HCT116 (cell line): ENCODE results near the gene ERAL1. TPM values are rescaled to one million over a fixed set of nuclear protein-coding genes. Genes with fewer than 3 reads are reported as not detected.

Source experiments
- ATAC-seq: fragments of 200-7000 bp; cut with Tn5 transposase; 2 replicates; pipeline ENCODE4 v1.9.1; 2020; ENCODE audit warnings: mild to moderate bottlenecking, moderate library complexity
- BruUV-seq: library from RNA; stranded (reverse); fragments of 400-500 nt; replicated peaks from 2 replicates; lab custom pipeline; 2021; lab: Mats Ljungman, UMichigan
- CTCF ChIA-PET: fragments of 300-600 bp; sonication (Branson Sonifier 250); formaldehyde crosslinking; loops from one replicate; lab custom pipeline; 2021; ENCODE audit warnings: antibody characterized with exemption; lab: Charles Lee
- POLR2A ChIA-PET: fragments of 300-600, 350-600 bp; sonication (Branson Sonifier 250); formaldehyde crosslinking; loops from one replicate; lab custom pipeline; 2021; ENCODE audit warnings: antibody characterized with exemption; lab: Charles Lee
- RAD21 ChIA-PET, 2 experiments: fragments of 300-600 bp; sonication (Branson Sonifier 250); formaldehyde crosslinking; loops; one replicate each; lab custom pipeline; 2023; ENCODE audit warnings: low total read pairs in 2 of 2; ENCODE audit not compliant: uncharacterized antibody in 2 of 2, unreplicated experiment in 2 of 2, low non-redundant PET in 1 of 2; lab: Charles Lee
- DNase-seq: peaks from one replicate; pipeline ENCODE4 v3.0.0-alpha.2; 2010; ENCODE audit warnings: low read depth, low spot score
- H2AFZ ChIP-seq: fragments of 200-600 bp; shearing (Covaris generic), sonication (generic); 2 replicates; pipeline ENCODE4 v1.6.1; 2017; ENCODE audit warnings: low read depth, mixed run types, mixed read lengths, antibody characterized with exemption, low read length; ENCODE audit not compliant: poor library complexity, severe bottlenecking
- H3K27ac ChIP-seq: 2 replicates; pipeline ENCODE4 v1.5.1; 2012; ENCODE audit warnings: low read depth, low read length
- H3K27me3 ChIP-seq: fragments of 200-600 bp; sonication (generic); 2 replicates; pipeline ENCODE4 v1.6.1; 2016; ENCODE audit warnings: mixed run types, low read length, mixed read lengths; ENCODE audit not compliant: insufficient read depth
- H3K36me3 ChIP-seq, 2 experiments: fragments of 200-500 bp in 1 of 2; fragments of 200-600 bp in 1 of 2; sonication (Bioruptor generic) in 1 of 2; sonication (generic) in 1 of 2; 2 replicates each; pipeline versions ENCODE4 v1.5.1 to v1.6.1; 2014 to 2016; ENCODE audit warnings: low read length in 2 of 2, inconsistent platforms in 1 of 2, mixed read lengths in 1 of 2, mixed run types in 1 of 2; ENCODE audit not compliant: insufficient read depth in 2 of 2, control insufficient read depth in 1 of 2
- H3K4me1 ChIP-seq, 2 experiments: fragments of 200-600 bp in 1 of 2; sonication (generic) in 1 of 2; 2 replicates each; pipeline versions ENCODE4 v1.5.1 to v1.6.1; 2012 to 2017; ENCODE audit warnings: low read length in 2 of 2, inconsistent platforms in 1 of 2, mild to moderate bottlenecking in 1 of 2, mixed read lengths in 1 of 2, mixed run types in 1 of 2, moderate library complexity in 1 of 2; ENCODE audit not compliant: insufficient read depth in 2 of 2, control insufficient read depth in 1 of 2
- H3K4me2 ChIP-seq: fragments of 200-600 bp; sonication (generic); 2 replicates; pipeline ENCODE4 v1.6.1; 2017; ENCODE audit warnings: mixed run types, low read length, mixed read lengths
- H3K4me3 ChIP-seq, 2 experiments: fragments of 200-600 bp in 1 of 2; sonication (generic) in 1 of 2; replicated peaks in 1 of 2; 2 replicates each; pipeline ENCODE4 v1.5.1; 2011 to 2016; ENCODE audit warnings: low read length in 2 of 2, control low read depth in 1 of 2, low read depth in 1 of 2, mild to moderate bottlenecking in 1 of 2, mixed read lengths in 1 of 2, mixed run types in 1 of 2
- H3K79me2 ChIP-seq: fragments of 200-600 bp; sonication (generic); 2 replicates; pipeline ENCODE4 v1.6.1; 2017; ENCODE audit warnings: mild to moderate bottlenecking, mixed run types, low read length, moderate library complexity, mixed read lengths; ENCODE audit not compliant: insufficient read depth
- H3K9ac ChIP-seq: fragments of 200-600 bp; sonication (generic); 2 replicates; pipeline ENCODE4 v1.6.1; 2016; ENCODE audit warnings: low read length, mixed read lengths
- H3K9me2 ChIP-seq: fragments of 200-600 bp; sonication (generic), shearing (Covaris generic); 2 replicates; pipeline ENCODE4 v1.6.1; 2017; ENCODE audit warnings: mixed run types, mild to moderate bottlenecking, moderate library complexity; ENCODE audit not compliant: insufficient read depth
- H3K9me3 ChIP-seq, 2 experiments: fragments of 200-500 bp in 1 of 2; fragments of 200-600 bp in 1 of 2; sonication (Bioruptor generic) in 1 of 2; sonication (generic) in 1 of 2; 2 replicates each; pipeline ENCODE4 v1.6.1; 2014 to 2017; ENCODE audit warnings: low read length in 2 of 2, mixed read lengths in 2 of 2, inconsistent platforms in 1 of 2, low read depth in 1 of 2, mild to moderate bottlenecking in 1 of 2, mixed run types in 1 of 2, moderate library complexity in 1 of 2; ENCODE audit not compliant: control insufficient read depth in 1 of 2, insufficient read depth in 1 of 2
- H4K20me1 ChIP-seq: fragments of 200-600 bp; sonication (generic), shearing (Covaris generic); 2 replicates; pipeline ENCODE4 v1.6.1; 2017; ENCODE audit warnings: mixed run types, mild to moderate bottlenecking, moderate library complexity; ENCODE audit not compliant: insufficient read depth
- CBX3 ChIP-seq: IDR thresholded peaks from 2 replicates; pipeline ENCODE4 v1.6.1; 2012; ENCODE audit warnings: low read depth
- FOSL1 ChIP-seq: IDR thresholded peaks from 2 replicates; pipeline ENCODE4 v1.6.1; 2012; ENCODE audit warnings: low read depth
- JUND ChIP-seq: IDR thresholded peaks from 2 replicates; pipeline ENCODE4 v1.6.1; 2012
- RAD21 ChIP-seq: IDR thresholded peaks from 2 replicates; pipeline ENCODE4 v1.6.1; 2012; ENCODE audit warnings: low read depth, mild to moderate bottlenecking
- YY1 ChIP-seq: IDR thresholded peaks from 2 replicates; pipeline ENCODE4 v1.6.1; 2011; ENCODE audit warnings: low read length, low read depth, moderate library complexity, mild to moderate bottlenecking; ENCODE audit not compliant: insufficient replicate concordance; ENCODE audit errors: extremely low read depth
- intact Hi-C: fragments of 100-400 bp; cut with micrococcal nuclease; formaldehyde crosslinking; loops from 2 replicates; pipeline ENCODE4 v1.10.0; 2022
- total RNA-seq: library from RNA; stranded (reverse); gene quantifications from one replicate; pipeline ENCODE4 v1.2.1, GENCODE V29; 2021; ENCODE audit not compliant: unreplicated experiment
- TF ChIP-seq, protein P1 (sequence below), 3 experiments: fragments of 200-600 bp in 1 of 3; sonication (generic) in 1 of 3; IDR thresholded peaks in 2 of 3; conservative IDR thresholded peaks in 1 of 3; 2 replicates each; pipeline ENCODE4 v1.5.1; 2012 to 2017; ENCODE audit warnings: low read depth in 2 of 3, low read length in 2 of 3, antibody characterized with exemption in 1 of 3, borderline replicate concordance in 1 of 3, control low read depth in 1 of 3, mild to moderate bottlenecking in 1 of 3, mixed read lengths in 1 of 3, mixed run types in 1 of 3, moderate library complexity in 1 of 3; ENCODE audit not compliant: insufficient read depth in 1 of 3
- TF ChIP-seq, protein P2 (sequence below): IDR thresholded peaks from 2 replicates; pipeline ENCODE4 v1.6.1; 2012

ERAL1 gene
- total RNA-seq, 1 experiment from 2014 or later = 52.0 TPM

DNA sequence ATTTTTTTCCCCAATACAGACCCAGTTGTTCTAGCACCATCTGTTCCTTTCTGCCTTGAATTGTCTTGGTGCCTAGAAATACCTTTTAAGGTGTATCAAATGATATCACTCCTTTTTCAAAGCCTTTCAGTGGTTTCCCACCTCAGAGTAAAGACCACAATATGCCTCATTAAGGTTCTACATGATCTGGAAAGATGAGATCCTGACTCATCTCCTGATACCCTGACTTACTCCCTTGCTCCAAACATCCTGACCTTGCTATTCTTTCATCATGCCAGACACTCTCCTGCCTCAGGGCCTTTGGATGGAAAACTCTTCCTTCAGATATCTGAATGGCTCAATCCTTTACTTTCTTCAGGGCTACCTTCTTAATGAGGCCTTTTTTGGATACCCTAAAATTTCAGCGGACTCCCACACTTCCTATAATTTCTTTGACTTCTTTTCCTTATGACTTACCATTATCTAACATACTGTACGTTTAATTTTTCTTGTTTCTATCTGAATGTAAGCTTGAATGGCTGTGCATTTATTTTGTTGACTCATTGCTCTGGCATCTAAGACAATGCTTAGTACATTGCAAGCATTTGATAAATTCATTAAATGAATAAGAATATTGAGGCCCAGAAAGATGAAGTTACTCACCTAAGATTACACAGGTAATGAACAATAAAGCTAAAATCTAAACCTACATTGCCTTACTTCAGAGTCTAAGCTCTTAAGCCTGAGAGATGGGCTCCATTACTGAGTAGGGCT, 23.5 kb downstream of the ERAL1 start:
- no peak overlapping the region for H3K9ac ChIP-seq
- ChIA-PET RAD21 (interaction anchor here (1.0 to 2.3 kb wide), 6 partner anchors 111 to 151 kb away, joined by 3 to 10 read pairs (median 6); partner anchors contain the start of genes NEK8 (in 1 of the 2) and TLCD1 (in 1 of the 2)), POLR2A (interaction anchor here (0.8 to 1.2 kb wide), 2 partner anchors 36 to 153 kb away, joined by 3 read pairs; partner anchors contain the start of gene FAM222B), CTCF (interaction anchor here (1.2 to 2.4 kb wide), 5 partner anchors 15 to 150 kb away, joined by 3 to 57 read pairs (median 6); partner anchors contain the start of genes NEK8 and TLCD1)
- no peak overlapping the region for H2AFZ ChIP-seq
- TF ChIP-seq CBX3 = no peak
- no peak for TF ChIP-seq FOSL1
- TF ChIP-seq YY1 = no peak
- TF ChIP-seq JUND = no peak
- H3K4me2 ChIP-seq = no peak overlapping the region
- H3K9me2 ChIP-seq = no peaks in the 10 kb centered on the region
- H4K20me1 ChIP-seq = no peaks in the 10 kb centered on the region
- no peak for DNase-seq
- no TSS peak for BruUV-seq
- H3K9me3 ChIP-seq = no peaks in the 10 kb centered on the region
- no peak overlapping the region for H3K27ac ChIP-seq
- no peak overlapping the region for H3K4me3 ChIP-seq
- H3K27me3 ChIP-seq = no peaks in the 10 kb centered on the region
- peaks cover 0 to 5% of the 10 kb centered on the region in 2 experiments; a peak in 1 of 4 replicates for H3K36me3 ChIP-seq
- ATAC-seq = no peak
- H3K79me2 ChIP-seq = no peaks in the 10 kb centered on the region
- no peaks in the 10 kb centered on the region; a peak in 1 of 4 replicates for H3K4me1 ChIP-seq
- intact Hi-C loops = no loop called here

DNA sequence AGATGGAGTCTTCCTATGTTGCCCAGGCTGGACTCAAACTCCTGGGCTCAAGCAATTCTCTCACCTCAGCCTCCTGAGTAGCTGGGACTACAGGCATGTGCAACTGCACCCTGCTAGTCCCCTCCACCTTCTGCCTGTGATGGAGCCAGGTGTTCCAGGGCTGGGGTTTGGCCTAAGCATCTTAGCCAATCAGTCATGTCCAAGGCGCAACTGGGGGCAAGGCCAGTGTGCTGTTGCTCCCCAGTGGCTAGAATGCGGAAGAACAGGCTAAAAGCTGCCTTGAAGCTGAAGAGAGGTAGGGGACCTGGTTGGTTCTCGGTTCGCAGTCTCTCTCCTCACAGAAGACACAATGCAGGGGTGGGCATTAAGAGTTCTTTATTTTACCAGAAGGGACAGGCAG, 24.2 kb downstream of the ERAL1 start:
- CTCF ChIA-PET = interaction anchor here (0.5 to 2.4 kb wide), 6 partner anchors 14 to 151 kb away, joined by 3 to 57 read pairs (median 6); partner anchors contain the start of genes NEK8 and TLCD1
- peak; percentile 67 for DNase-seq
- Histone ChIP-seq H3K9me2 (no peaks in the 10 kb centered on the region), H2AFZ (no peak overlapping the region), H3K9ac (no peak overlapping the region), H3K36me3 (peaks cover 0 to 5% of the 10 kb centered on the region in 2 experiments; a peak in 1 of 4 replicates), H3K27me3 (no peaks in the 10 kb centered on the region), H3K4me3 (no peak overlapping the region), H3K4me2 (no peak overlapping the region), H4K20me1 (no peaks in the 10 kb centered on the region), H3K79me2 (no peaks in the 10 kb centered on the region), H3K9me3 (no peaks in the 10 kb centered on the region), H3K4me1 (no peaks in the 10 kb centered on the region; a peak in 1 of 4 replicates), H3K27ac (no peak overlapping the region)
- BruUV-seq = no TSS peak
- POLR2A ChIA-PET = interaction anchor here (0.6 to 1.2 kb wide), 5 partner anchors 19 to 154 kb away, joined by 3 to 5 read pairs (median 3); partner anchors contain the start of genes FAM222B and NEK8
- ATAC-seq = peak; percentile 99
- TF ChIP-seq, protein P1, sequence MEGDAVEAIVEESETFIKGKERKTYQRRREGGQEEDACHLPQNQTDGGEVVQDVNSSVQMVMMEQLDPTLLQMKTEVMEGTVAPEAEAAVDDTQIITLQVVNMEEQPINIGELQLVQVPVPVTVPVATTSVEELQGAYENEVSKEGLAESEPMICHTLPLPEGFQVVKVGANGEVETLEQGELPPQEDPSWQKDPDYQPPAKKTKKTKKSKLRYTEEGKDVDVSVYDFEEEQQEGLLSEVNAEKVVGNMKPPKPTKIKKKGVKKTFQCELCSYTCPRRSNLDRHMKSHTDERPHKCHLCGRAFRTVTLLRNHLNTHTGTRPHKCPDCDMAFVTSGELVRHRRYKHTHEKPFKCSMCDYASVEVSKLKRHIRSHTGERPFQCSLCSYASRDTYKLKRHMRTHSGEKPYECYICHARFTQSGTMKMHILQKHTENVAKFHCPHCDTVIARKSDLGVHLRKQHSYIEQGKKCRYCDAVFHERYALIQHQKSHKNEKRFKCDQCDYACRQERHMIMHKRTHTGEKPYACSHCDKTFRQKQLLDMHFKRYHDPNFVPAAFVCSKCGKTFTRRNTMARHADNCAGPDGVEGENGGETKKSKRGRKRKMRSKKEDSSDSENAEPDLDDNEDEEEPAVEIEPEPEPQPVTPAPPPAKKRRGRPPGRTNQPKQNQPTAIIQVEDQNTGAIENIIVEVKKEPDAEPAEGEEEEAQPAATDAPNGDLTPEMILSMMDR (IDR thresholded peaks at IDR 0.05 in 2 of 3, conservative IDR thresholded peaks at IDR 0.05 in 1 of 3; ENCODE audit: borderline replicate concordance in 1 of 3, insufficient read depth in 1 of 3, low read depth in 2 of 3, low read length in 2 of 3) = peak; percentile 71 to 87 (median 76)
- TF ChIP-seq, protein P2, sequence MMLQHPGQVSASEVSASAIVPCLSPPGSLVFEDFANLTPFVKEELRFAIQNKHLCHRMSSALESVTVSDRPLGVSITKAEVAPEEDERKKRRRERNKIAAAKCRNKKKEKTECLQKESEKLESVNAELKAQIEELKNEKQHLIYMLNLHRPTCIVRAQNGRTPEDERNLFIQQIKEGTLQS = no peak
- peak; percentile 92 for TF ChIP-seq RAD21
- no peak for TF ChIP-seq CBX3
- intact Hi-C loops = loop anchor here (1.0 kb wide), 2 partner anchors 116 to 152 kb away; no protein-coding TSS in a partner anchor
- RAD21 ChIA-PET = interaction anchor here (1.0 to 2.3 kb wide), 6 partner anchors 111 to 152 kb away, joined by 3 to 10 read pairs (median 6); partner anchors contain the start of genes NEK8 (in 1 of the 2) and TLCD1 (in 1 of the 2)
